HG03565 (cell line): ENCODE results near the gene ZPBP2.
"Not testable (repeated sequence)": the region's sequence is repeated elsewhere in the genome, so short reads cannot be mapped to it uniquely, and the experiment has no call there.

ENCODE experiments used
- ATAC-seq: cut with Tn5 transposase; IDR thresholded peaks from one replicate; pipeline ENCODE4 v1.9.1; 2021; ENCODE audit warnings: mild to moderate bottlenecking, moderate library complexity; ENCODE audit not compliant: unreplicated experiment

Gene ZPBP2

GRCh38 chr17:39867880-39868553, at the start of gene ZPBP2:
TSS of gene ZPBP2 (plus strand) at chr17:39868202. CDS start at chr17:39868355, 153 bp downstream.
- peak; percentile 7 for ATAC-seq

GRCh38 chr17:39818358-39819000, 49.5 kb upstream of the ZPBP2 start:
- no peak for ATAC-seq

GRCh38 chr17:39820541-39820940, 47.5 kb upstream of the ZPBP2 start:
- ATAC-seq, result no peak

GRCh38 chr17:39820987-39821386, 47.0 kb upstream of the ZPBP2 start:
- ATAC-seq, result no peak

- no peak for ATAC-seq
Measured at GRCh38 chr17:39822051-39822451, 46.0 kb upstream of the ZPBP2 start.

- ATAC-seq, result no peak
Measured at GRCh38 chr17:39823407-39824054, 44.5 kb upstream of the ZPBP2 start.

- ATAC-seq, result no peak
Measured at GRCh38 chr17:39826334-39826733, 41.7 kb upstream of the ZPBP2 start.

- ATAC-seq, result no peak
Measured at GRCh38 chr17:39828443-39828842, 39.6 kb upstream of the ZPBP2 start.

GRCh38 chr17:39831588-39831987, 36.4 kb upstream of the ZPBP2 start:
- no peak for ATAC-seq

- no peak for ATAC-seq
Measured at GRCh38 chr17:39834017-39834416, 34.0 kb upstream of the ZPBP2 start.

GRCh38 chr17:39835038-39835786, 32.8 kb upstream of the ZPBP2 start:
- no peak for ATAC-seq

GRCh38 chr17:39836117-39836516, 31.9 kb upstream of the ZPBP2 start:
- no peak for ATAC-seq

GRCh38 chr17:39838057-39838456, 29.9 kb upstream of the ZPBP2 start:
- ATAC-seq, result no peak

- ATAC-seq, result no peak
Measured at GRCh38 chr17:39838784-39839183, 29.2 kb upstream of the ZPBP2 start.

- no peak for ATAC-seq
Measured at GRCh38 chr17:39841134-39841683, 26.8 kb upstream of the ZPBP2 start.

GRCh38 chr17:39845052-39845846, 22.8 kb upstream of the ZPBP2 start:
- ATAC-seq, result no peak

- ATAC-seq, result no peak
Measured at GRCh38 chr17:39846205-39846604, 21.8 kb upstream of the ZPBP2 start.

- no peak for ATAC-seq
Measured at GRCh38 chr17:39848600-39848999, 19.4 kb upstream of the ZPBP2 start.

GRCh38 chr17:39850186-39850585, 17.8 kb upstream of the ZPBP2 start:
- ATAC-seq, result not testable (repeated sequence)

- ATAC-seq, result no peak
Measured at GRCh38 chr17:39852239-39852638, 15.8 kb upstream of the ZPBP2 start.
